ENCODE results near the gene KHDC1L.
"Not testable (repeated sequence)": the region's sequence is repeated elsewhere in the genome, so short reads cannot be mapped to it uniquely, and the experiment has no call there.

Gene KHDC1L

GRCh38 chr6:73225396-73225795 is at the start of gene KHDC1L:
KHDC1L (minus strand) TSS chr6:73225496; CDS start chr6:73225408, 88 bp downstream.
- H3K36me3 ChIP-seq (ENCODE audit: control insufficient read depth, low read length) = no peaks in the 10 kb centered on the region
- no peaks in the 10 kb centered on the region for H3F3A ChIP-seq (ENCODE audit: control insufficient read depth, insufficient read depth)
- H4K20me1 ChIP-seq (ENCODE audit: control insufficient read depth, insufficient read depth, low read depth, low read length) = no peaks in the 10 kb centered on the region
- H3K9me3 ChIP-seq (ENCODE audit: control insufficient read depth, insufficient read depth, low read length) = no peaks in the 10 kb centered on the region
- H3K4me3 ChIP-seq (ENCODE audit: low read length) = no peak within 1 kb of the TSS
- H3K9me2 ChIP-seq (replicated peaks; ENCODE audit: control insufficient read depth, low read length) = no peaks in the 10 kb centered on the region
- TF ChIP-seq EZH2phosphoT487 (IDR thresholded peaks at IDR 0.05; ENCODE audit: borderline replicate concordance, low read length) = no peak
- TF ChIP-seq, protein P1, sequence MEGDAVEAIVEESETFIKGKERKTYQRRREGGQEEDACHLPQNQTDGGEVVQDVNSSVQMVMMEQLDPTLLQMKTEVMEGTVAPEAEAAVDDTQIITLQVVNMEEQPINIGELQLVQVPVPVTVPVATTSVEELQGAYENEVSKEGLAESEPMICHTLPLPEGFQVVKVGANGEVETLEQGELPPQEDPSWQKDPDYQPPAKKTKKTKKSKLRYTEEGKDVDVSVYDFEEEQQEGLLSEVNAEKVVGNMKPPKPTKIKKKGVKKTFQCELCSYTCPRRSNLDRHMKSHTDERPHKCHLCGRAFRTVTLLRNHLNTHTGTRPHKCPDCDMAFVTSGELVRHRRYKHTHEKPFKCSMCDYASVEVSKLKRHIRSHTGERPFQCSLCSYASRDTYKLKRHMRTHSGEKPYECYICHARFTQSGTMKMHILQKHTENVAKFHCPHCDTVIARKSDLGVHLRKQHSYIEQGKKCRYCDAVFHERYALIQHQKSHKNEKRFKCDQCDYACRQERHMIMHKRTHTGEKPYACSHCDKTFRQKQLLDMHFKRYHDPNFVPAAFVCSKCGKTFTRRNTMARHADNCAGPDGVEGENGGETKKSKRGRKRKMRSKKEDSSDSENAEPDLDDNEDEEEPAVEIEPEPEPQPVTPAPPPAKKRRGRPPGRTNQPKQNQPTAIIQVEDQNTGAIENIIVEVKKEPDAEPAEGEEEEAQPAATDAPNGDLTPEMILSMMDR (IDR thresholded peaks at IDR 0.05; ENCODE audit: low read depth, low read length, poor library complexity, severe bottlenecking) = no peak
- no peak within 1 kb of the TSS for H3K4me2 ChIP-seq (ENCODE audit: low read length)
- no peak within 1 kb of the TSS for H3K27ac ChIP-seq (ENCODE audit: low read depth, low read length)
- no peaks in the 10 kb centered on the region for H3K79me2 ChIP-seq (ENCODE audit: control insufficient read depth, low read length)
- H3K4me1 ChIP-seq (ENCODE audit: control insufficient read depth, low read length) = no peaks in the 10 kb centered on the region
- H3K27me3 ChIP-seq (ENCODE audit: control insufficient read depth, low read length) = no peaks in the 10 kb centered on the region

DNA sequence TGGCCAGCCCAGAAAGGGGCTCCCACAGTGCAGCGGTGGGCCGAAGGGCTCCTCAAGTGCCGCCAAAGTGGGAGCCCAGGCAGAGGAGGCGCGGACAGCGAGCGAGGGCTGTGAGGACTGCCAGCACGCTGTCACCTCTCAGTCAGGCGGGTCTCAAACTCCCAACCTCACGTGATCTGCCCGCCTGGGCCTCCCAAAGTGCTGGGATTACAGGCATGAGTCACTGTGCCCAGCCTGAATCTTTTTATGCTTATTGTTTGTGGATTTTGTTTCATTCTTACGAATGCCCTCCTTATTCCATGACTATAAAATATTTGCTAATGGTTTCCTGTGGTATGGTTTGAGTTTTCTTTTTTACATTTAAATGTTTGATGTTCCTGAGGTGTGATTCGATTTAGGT is 44.0 kb upstream of the KHDC1L start:
- not testable (repeated sequence) for H3K4me1 ChIP-seq (ENCODE audit: control insufficient read depth, low read length); H3K27me3 ChIP-seq (ENCODE audit: control insufficient read depth, low read length); H3K27ac ChIP-seq (ENCODE audit: low read depth, low read length); H3F3A ChIP-seq (ENCODE audit: control insufficient read depth, insufficient read depth); H3K9me3 ChIP-seq (ENCODE audit: control insufficient read depth, insufficient read depth, low read length); H3K4me3 ChIP-seq (ENCODE audit: low read length); H4K20me1 ChIP-seq (ENCODE audit: control insufficient read depth, insufficient read depth, low read depth, low read length); H3K9me2 ChIP-seq (replicated peaks; ENCODE audit: control insufficient read depth, low read length); H3K4me2 ChIP-seq (ENCODE audit: low read length)
- H3K79me2 ChIP-seq (ENCODE audit: control insufficient read depth, low read length) = peaks cover 32% of the 10 kb centered on the region
- peaks cover 48% of the 10 kb centered on the region for H3K36me3 ChIP-seq (ENCODE audit: control insufficient read depth, low read length)

DNA sequence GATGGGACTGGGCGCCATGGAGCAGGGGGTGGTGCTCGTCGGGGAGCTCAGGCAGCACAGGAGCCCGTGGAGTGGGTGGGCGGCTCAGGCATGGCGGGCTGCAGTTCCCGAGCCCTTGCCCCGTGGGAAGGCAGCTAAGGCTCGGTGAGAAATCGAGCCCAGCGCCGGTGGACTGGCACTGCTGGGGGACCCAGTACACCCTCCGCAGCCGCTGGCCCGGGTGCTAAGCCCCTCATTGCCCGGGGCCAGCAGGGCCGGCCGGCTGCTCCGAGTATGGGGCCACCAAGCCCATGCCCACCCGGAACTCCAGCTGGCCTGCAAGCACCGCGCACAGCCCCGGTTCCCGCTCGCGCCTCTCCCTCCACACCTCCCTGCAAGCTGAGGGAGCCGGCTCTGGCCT is 43.6 kb upstream of the KHDC1L start:
- Histone ChIP-seq H3K4me1 (ENCODE audit: control insufficient read depth, low read length) (peaks cover 13% of the 10 kb centered on the region), H3K79me2 (ENCODE audit: control insufficient read depth, low read length) (peaks cover 36% of the 10 kb centered on the region), H3K36me3 (ENCODE audit: control insufficient read depth, low read length) (peaks cover 47% of the 10 kb centered on the region)
- not testable (repeated sequence) for H3K4me3 ChIP-seq (ENCODE audit: low read length); H3F3A ChIP-seq (ENCODE audit: control insufficient read depth, insufficient read depth); H3K9me2 ChIP-seq (replicated peaks; ENCODE audit: control insufficient read depth, low read length); H3K27ac ChIP-seq (ENCODE audit: low read depth, low read length); H4K20me1 ChIP-seq (ENCODE audit: control insufficient read depth, insufficient read depth, low read depth, low read length); H3K9me3 ChIP-seq (ENCODE audit: control insufficient read depth, insufficient read depth, low read length); H3K27me3 ChIP-seq (ENCODE audit: control insufficient read depth, low read length); H3K4me2 ChIP-seq (ENCODE audit: low read length)

- Histone ChIP-seq H3K4me1 (ENCODE audit: control insufficient read depth, low read length) (peaks cover 40% of the 10 kb centered on the region), H3K4me3 (ENCODE audit: low read length) (peak overlapping the region; percentile 90), H3K9me2 (replicated peaks; ENCODE audit: control insufficient read depth, low read length) (no peaks in the 10 kb centered on the region), H3K27me3 (ENCODE audit: control insufficient read depth, low read length) (no peaks in the 10 kb centered on the region), H3K4me2 (ENCODE audit: low read length) (peak overlapping the region; percentile 88), H3K27ac (ENCODE audit: low read depth, low read length) (no peak overlapping the region), H3K36me3 (ENCODE audit: control insufficient read depth, low read length) (peaks cover 28% of the 10 kb centered on the region), H3F3A (ENCODE audit: control insufficient read depth, insufficient read depth) (peaks cover 6% of the 10 kb centered on the region), H3K9me3 (ENCODE audit: control insufficient read depth, insufficient read depth, low read length) (no peaks in the 10 kb centered on the region), H3K79me2 (ENCODE audit: control insufficient read depth, low read length) (peaks cover 53% of the 10 kb centered on the region), H4K20me1 (ENCODE audit: control insufficient read depth, insufficient read depth, low read depth, low read length) (no peaks in the 10 kb centered on the region)
- TF ChIP-seq EZH2phosphoT487 (IDR thresholded peaks at IDR 0.05; ENCODE audit: borderline replicate concordance, low read length) = no peak
- TF ChIP-seq, protein P1 (IDR thresholded peaks at IDR 0.05; ENCODE audit: low read depth, low read length, poor library complexity, severe bottlenecking) = no peak
Observed at GRCh38 chr6:73264446-73264845, 39.1 kb upstream of the KHDC1L start.

Measured in DOHH2 (cell line).